CD4-positive, alpha-beta T cell (primary cell): ENCODE results near the gene ARHGEF39. TPM values are rescaled to one million over a fixed set of nuclear protein-coding genes. Genes with fewer than 3 reads are reported as not detected.

Source experiments
- ATAC-seq: fragments of 200-7000 bp; cut with Tn5 transposase; one replicate; pipeline ENCODE4 v1.10.0; 2022; ENCODE audit warnings: mild to moderate bottlenecking; ENCODE audit not compliant: poor library complexity
- CTCF ChIA-PET: fragments of 350-600 bp; sonication (Branson Sonifier 250); formaldehyde crosslinking; loops from one replicate; lab custom pipeline; 2021; ENCODE audit warnings: antibody characterized with exemption, inconsistent platforms; lab: Charles Lee
- POLR2A ChIA-PET: fragments of 350-600 bp; sonication (Branson Sonifier 250); formaldehyde crosslinking; loops from one replicate; lab custom pipeline; 2021; ENCODE audit warnings: antibody characterized with exemption, inconsistent platforms; lab: Charles Lee
- DNase-seq, 14 experiments: peaks; one replicate each; pipeline ENCODE4 v3.0.0-alpha.2; 2013 to 2020; ENCODE audit warnings: mixed read lengths in 2 of 14
- H3K27ac ChIP-seq, 2 donors: one replicate each; pipeline versions ENCODE4 v1.5.1 to v1.7.0; 2013; ENCODE audit warnings: low read length in 2 of 2, low read depth in 1 of 2, mild to moderate bottlenecking in 1 of 2
- H3K27me3 ChIP-seq, 2 experiments: 1 replicate in 1 of 2; 2 replicates in 1 of 2; pipeline versions ENCODE4 v1.6.1 to v1.7.0; 2013; ENCODE audit warnings: low read length in 2 of 2, control low read depth in 1 of 2, mild to moderate bottlenecking in 1 of 2, moderate library complexity in 1 of 2; ENCODE audit not compliant: insufficient read depth in 2 of 2, control insufficient read depth in 1 of 2
- H3K36me3 ChIP-seq: one replicate; pipeline ENCODE4 v1.6.1; 2013; ENCODE audit warnings: low read length, control low read depth; ENCODE audit not compliant: insufficient read depth
- H3K4me1 ChIP-seq: one replicate; pipeline ENCODE4 v1.6.1; 2013; ENCODE audit warnings: low read length, control low read depth; ENCODE audit not compliant: insufficient read depth
- H3K4me3 ChIP-seq: one replicate; pipeline ENCODE4 v1.5.1; 2013; ENCODE audit warnings: mild to moderate bottlenecking, low read length, moderate library complexity
- H3K9me3 ChIP-seq, 2 experiments: 1 replicate in 1 of 2; 2 replicates in 1 of 2; pipeline versions ENCODE4 v1.6.1 to v1.7.0; 2013; ENCODE audit warnings: low read length in 2 of 2, mild to moderate bottlenecking in 2 of 2, control low read depth in 1 of 2, moderate library complexity in 1 of 2; ENCODE audit not compliant: control insufficient read depth in 1 of 2, insufficient read depth in 1 of 2
- H3K27ac Mint-ChIP-seq: one replicate; pipeline ENCODE4 v1.8.0; 2020; ENCODE audit warnings: mixed read lengths
- H3K27me3 Mint-ChIP-seq: one replicate; pipeline ENCODE4 v1.8.0; 2021; ENCODE audit warnings: mixed read lengths
- H3K36me3 Mint-ChIP-seq: one replicate; pipeline ENCODE4 v1.8.0; 2021; ENCODE audit warnings: low read depth, mixed read lengths
- H3K4me1 Mint-ChIP-seq: one replicate; pipeline ENCODE4 v1.8.0; 2021; ENCODE audit warnings: low read depth, mixed read lengths
- H3K4me3 Mint-ChIP-seq: one replicate; pipeline ENCODE4 v1.8.0; 2020; ENCODE audit warnings: mild to moderate bottlenecking, mixed read lengths
- H3K9me3 Mint-ChIP-seq: one replicate; pipeline ENCODE4 v1.8.0; 2020; ENCODE audit warnings: mixed read lengths
- CTCF ChIP-seq: fragments of 200-600 bp; IDR thresholded peaks from one replicate; pipeline ENCODE4 v1.8.0; 2022; ENCODE audit warnings: antibody characterized with exemption, mild to moderate bottlenecking
- intact Hi-C, 2 experiments: fragments of 100-400 bp; cut with DNase I in 1 of 2; cut with micrococcal nuclease in 1 of 2; formaldehyde crosslinking; loops; one replicate each; pipeline versions ENCODE4 v1.15.1 to v1.9.0; 2023 to 2025; cut with DNase I, micrococcal nuclease
- total RNA-seq, 174 experiments: library from RNA in 2 of 174; stranded (reverse) in 2 of 174; gene quantifications; one replicate each; pipeline ENCODE4 v1.2.3 and lab custom pipeline; 2021 to 2026

Gene ARHGEF39
- total RNA-seq, 2 experiments from 2014 or later = 0.08 to 0.17 TPM

- H3K27me3 ChIP-seq = no peaks in the 10 kb centered on the region
- intact Hi-C loops = no loop called here
- ATAC-seq (no peak), DNase-seq (no peak)
- Mint-ChIP-seq H3K27me3 (no peaks in the 10 kb centered on the region), H3K36me3 (peaks cover 13% of the 10 kb centered on the region), H3K4me3 (peak overlapping the region; percentile 85), H3K27ac (peak overlapping the region; percentile 85), H3K9me3 (no peaks in the 10 kb centered on the region), H3K4me1 (peaks cover 64% of the 10 kb centered on the region)
- peak overlapping the region; percentile 61 for H3K4me3 ChIP-seq
- H3K27ac ChIP-seq = peak overlapping the region in 1 of 2 donors; percentile 50
- ChIA-PET POLR2A (interaction anchor here (1.0 to 2.7 kb wide), 10 partner anchors 10 to 84 kb away, joined by 4 to 27 read pairs (median 10); partner anchors contain the start of genes CREB3, RGP1, SIT1 and TLN1), CTCF (interaction anchor here (1.1 to 1.9 kb wide), 5 partner anchors 10 to 62 kb away, joined by 3 to 10 read pairs (median 4); no protein-coding TSS in a partner anchor)
- peaks cover 55% of the 10 kb centered on the region for H3K4me1 ChIP-seq
- no peaks in the 10 kb centered on the region for H3K9me3 ChIP-seq
- TF ChIP-seq CTCF = no peak
- H3K36me3 ChIP-seq = peaks cover 10% of the 10 kb centered on the region
Observed at GRCh38 chr9:35665471-35665818, 450 bp upstream of the ARHGEF39 start.

GRCh38 chr9:35662437-35662836, 2.6 kb downstream of the ARHGEF39 start:
- DNase-seq (no peak), ATAC-seq (no peak)
- H3K27me3 Mint-ChIP-seq = peaks cover 7% of the 10 kb centered on the region
- peaks cover 43% of the 10 kb centered on the region for H3K36me3 Mint-ChIP-seq
- Histone ChIP-seq H3K27ac (peak overlapping the region; percentile 5 to 56), H3K4me1 (peaks cover 79% of the 10 kb centered on the region), H3K4me3 (no peak overlapping the region), H3K27me3 (no peaks in the 10 kb centered on the region), H3K36me3 (peaks cover 16% of the 10 kb centered on the region), H3K9me3 (peaks cover 0 to 4% of the 10 kb centered on the region in 2 experiments)
- POLR2A ChIA-PET = interaction anchor here (0.8 to 3.4 kb wide), 5 partner anchors 13 to 70 kb away, joined by 3 to 13 read pairs (median 7); partner anchors contain the start of genes CREB3, TLN1 and TPM2
- H3K4me1 Mint-ChIP-seq = peaks cover 88% of the 10 kb centered on the region
- intact Hi-C loops = no loop called here
- peak overlapping the region; percentile 89 for H3K4me3 Mint-ChIP-seq
- H3K9me3 Mint-ChIP-seq = peaks cover 3% of the 10 kb centered on the region
- no peak for TF ChIP-seq CTCF
- CTCF ChIA-PET = interaction anchor here (1.2 to 6.2 kb wide), 4 partner anchors 15 to 59 kb away, joined by 3 to 94 read pairs (median 4); partner anchors contain the start of gene SIT1
- H3K27ac Mint-ChIP-seq = peak overlapping the region; percentile 85

DNA sequence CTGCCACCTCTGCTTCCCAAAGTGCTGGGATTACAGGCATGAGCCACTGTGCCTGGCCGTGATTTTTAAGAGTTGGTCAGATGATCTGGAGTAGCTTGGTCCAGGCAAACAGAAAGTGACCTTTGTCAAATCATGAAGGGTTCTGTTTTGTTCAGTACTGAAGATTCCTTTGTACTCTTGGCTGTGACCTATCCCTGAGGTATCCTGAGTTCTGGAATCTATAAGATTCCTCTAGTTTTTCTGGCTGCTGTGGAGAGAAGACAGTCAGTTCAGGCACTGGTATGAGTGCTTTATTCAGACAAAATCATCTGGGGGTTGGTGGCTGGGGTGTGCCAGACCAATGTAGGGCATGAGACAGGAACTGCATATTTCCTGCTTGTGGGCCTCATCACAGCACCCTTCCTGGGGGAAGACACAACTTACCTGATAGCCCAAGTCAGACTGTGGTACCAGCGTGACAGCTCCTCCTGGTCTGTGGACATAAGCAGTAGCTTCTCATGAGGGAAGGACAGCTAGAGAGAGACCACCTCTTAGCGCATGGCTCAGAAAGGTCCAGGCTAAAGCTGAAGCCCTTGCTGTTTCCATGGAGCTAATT, 3.1 kb downstream of the ARHGEF39 start:
- intact Hi-C loops = no loop called here
- H3K4me3 Mint-ChIP-seq = peak overlapping the region; percentile 89
- H3K4me1 Mint-ChIP-seq = peaks cover 92% of the 10 kb centered on the region
- Histone ChIP-seq H3K9me3 (peaks cover 0 to 4% of the 10 kb centered on the region in 2 experiments), H3K36me3 (peaks cover 16% of the 10 kb centered on the region), H3K4me1 (peaks cover 85% of the 10 kb centered on the region), H3K4me3 (peak overlapping the region; percentile 22), H3K27ac (peak overlapping the region; percentile 5 to 56), H3K27me3 (no peaks in the 10 kb centered on the region)
- ATAC-seq (peak; percentile 12), DNase-seq (peak in 9 of 14 experiments; percentile 28 to 84 (median 45))
- no peak for TF ChIP-seq CTCF
- H3K27me3 Mint-ChIP-seq = peaks cover 8% of the 10 kb centered on the region
- peaks cover 3% of the 10 kb centered on the region for H3K9me3 Mint-ChIP-seq
- peak overlapping the region; percentile 85 for H3K27ac Mint-ChIP-seq
- ChIA-PET POLR2A (interaction anchor here (0.8 to 3.4 kb wide), 9 partner anchors 11 to 71 kb away, joined by 3 to 20 read pairs (median 6); partner anchors contain the start of genes CREB3, SIT1, TLN1 and TPM2), CTCF (interaction anchor here (1.0 to 6.2 kb wide), 6 partner anchors 14 to 95 kb away, joined by 3 to 94 read pairs (median 4); partner anchors contain the start of gene SIT1)
- H3K36me3 Mint-ChIP-seq = peaks cover 49% of the 10 kb centered on the region
